Measurements from ENCODE around the gene OR8D1. TPM values are rescaled to one million over a fixed set of nuclear protein-coding genes. Genes with fewer than 3 reads are reported as not detected.

The OR8D1 gene
- total RNA-seq, 4 donors from 2014 or later: not detected

DNA sequence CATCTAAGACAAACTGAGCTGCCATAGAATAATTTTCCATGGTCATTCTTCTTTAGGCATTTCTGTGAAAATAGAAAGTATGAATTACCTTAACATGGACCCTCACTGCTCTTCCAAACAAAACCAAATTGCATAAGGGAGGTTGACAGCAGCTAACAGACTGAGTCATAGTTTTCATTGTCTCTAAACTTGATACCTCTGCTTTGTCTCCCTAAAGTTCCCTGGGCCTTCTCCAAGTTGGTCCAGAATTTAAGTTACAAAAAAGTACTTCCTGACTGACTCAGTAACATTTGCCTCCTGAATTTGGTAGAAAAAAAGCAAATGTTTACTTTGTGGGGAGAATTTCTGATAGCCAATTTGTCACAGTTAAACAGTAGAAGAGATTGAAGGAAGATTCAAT, 3.0 kb downstream of the OR8D1 start:
- Histone ChIP-seq H3K9me3 (no peaks in the 10 kb centered on the region), H3K4me3 (replicated peaks in 1 of 3) (no peak overlapping the region), H3K27ac (no peak overlapping the region), H3K36me3 (no peaks in the 10 kb centered on the region), H3K4me1 (no peaks in the 10 kb centered on the region), H3K27me3 (no peaks in the 10 kb centered on the region)
- TF ChIP-seq POLR2A (IDR thresholded peaks at IDR 0.05) (no peak), CTCF (IDR thresholded peaks at IDR 0.05) (no peak)
- intact Hi-C loops (cut with DNase I): no loop called here
- DNase-seq: no peak

GRCh38 chr11:124307093-124307492, 6.7 kb downstream of the OR8D1 start:
- TF ChIP-seq POLR2A (IDR thresholded peaks at IDR 0.05) (no peak), CTCF (IDR thresholded peaks at IDR 0.05) (no peak)
- Histone ChIP-seq H3K27me3 (no peaks in the 10 kb centered on the region), H3K27ac (no peak overlapping the region), H3K4me1 (no peaks in the 10 kb centered on the region), H3K9me3 (no peaks in the 10 kb centered on the region), H3K36me3 (no peaks in the 10 kb centered on the region), H3K4me3 (replicated peaks in 1 of 3) (no peak overlapping the region)
- intact Hi-C loops (cut with DNase I): no loop called here
- no peak for DNase-seq

DNA sequence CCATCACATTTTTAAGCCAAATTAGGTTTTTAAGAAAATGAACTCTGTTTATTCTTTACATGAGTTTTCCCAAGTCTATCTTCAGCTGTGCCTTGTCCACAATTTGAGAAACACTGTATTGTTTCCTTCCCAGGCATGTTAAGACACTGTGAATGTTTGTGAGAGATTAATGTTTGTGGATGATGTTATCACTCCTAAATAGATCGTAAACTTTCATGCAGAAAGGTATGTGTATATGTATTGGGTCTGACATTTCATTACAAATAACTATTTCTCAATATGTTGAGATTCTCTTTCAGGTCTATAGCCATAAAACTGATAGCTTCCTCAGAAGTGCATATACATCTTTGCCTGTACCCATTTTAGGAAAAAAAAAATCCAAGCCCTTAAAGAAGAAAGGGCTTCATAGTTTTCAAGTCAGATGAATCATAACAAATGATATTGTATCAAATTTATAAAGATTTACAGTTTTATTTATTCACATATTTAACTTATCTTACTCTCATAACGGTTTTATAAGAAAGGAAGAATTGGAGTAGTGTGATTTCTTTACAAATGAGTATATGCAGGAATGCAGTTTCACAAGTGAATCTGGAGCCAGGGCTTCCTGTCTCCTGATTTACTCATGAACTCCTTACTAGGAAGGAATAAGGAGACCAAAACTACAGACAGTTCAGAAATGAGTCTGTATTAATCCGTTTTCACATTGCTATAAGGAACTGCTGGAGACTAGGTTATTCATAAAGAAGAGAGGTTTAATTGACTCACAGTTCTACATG, 11.2 kb downstream of the OR8D1 start:
- DNase-seq: no peak
- Histone ChIP-seq H3K36me3 (no peaks in the 10 kb centered on the region), H3K27ac (no peak overlapping the region), H3K4me1 (no peaks in the 10 kb centered on the region), H3K9me3 (no peaks in the 10 kb centered on the region), H3K27me3 (no peaks in the 10 kb centered on the region), H3K4me3 (replicated peaks in 1 of 3) (no peak overlapping the region)
- TF ChIP-seq POLR2A (IDR thresholded peaks at IDR 0.05) (no peak), CTCF (IDR thresholded peaks at IDR 0.05) (no peak)
- intact Hi-C loops (cut with DNase I): no loop called here
- 59 to 63% methylated on average over 3 of the region's 3 CpGs for WGBS, 2 donors

DNA sequence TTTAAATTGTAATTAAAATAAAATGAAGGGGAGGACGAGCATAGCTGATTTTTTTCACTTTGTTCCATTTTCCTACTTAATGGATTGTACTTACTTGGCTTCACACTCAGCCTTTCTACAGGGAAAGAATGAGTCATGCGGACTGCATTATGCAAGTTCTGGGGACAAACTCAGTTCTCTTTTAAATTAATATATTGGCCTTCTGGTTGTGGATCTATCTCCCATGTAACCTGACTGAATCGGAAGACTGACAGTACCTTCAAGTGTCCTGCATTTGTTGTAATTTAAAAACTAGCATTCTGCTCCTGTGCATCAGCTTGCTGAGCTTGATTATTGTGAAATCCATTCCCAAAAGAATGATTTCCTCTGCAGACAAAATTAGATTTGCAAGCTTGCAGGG, 12.2 kb downstream of the OR8D1 start:
- no peaks in the 10 kb centered on the region for H3K4me1 ChIP-seq
- intact Hi-C loops (cut with DNase I): no loop called here
- 63 to 83% methylated on average over 3 of the region's 3 CpGs for WGBS, 2 donors
- TF ChIP-seq POLR2A (IDR thresholded peaks at IDR 0.05): no peak
- no peak for TF ChIP-seq CTCF (IDR thresholded peaks at IDR 0.05)
- H3K27ac ChIP-seq: no peak overlapping the region
- H3K36me3 ChIP-seq: no peaks in the 10 kb centered on the region
- no peak overlapping the region for H3K4me3 ChIP-seq (replicated peaks in 1 of 3)
- no peaks in the 10 kb centered on the region for H3K27me3 ChIP-seq
- no peak for DNase-seq
- no peaks in the 10 kb centered on the region for H3K9me3 ChIP-seq

DNA sequence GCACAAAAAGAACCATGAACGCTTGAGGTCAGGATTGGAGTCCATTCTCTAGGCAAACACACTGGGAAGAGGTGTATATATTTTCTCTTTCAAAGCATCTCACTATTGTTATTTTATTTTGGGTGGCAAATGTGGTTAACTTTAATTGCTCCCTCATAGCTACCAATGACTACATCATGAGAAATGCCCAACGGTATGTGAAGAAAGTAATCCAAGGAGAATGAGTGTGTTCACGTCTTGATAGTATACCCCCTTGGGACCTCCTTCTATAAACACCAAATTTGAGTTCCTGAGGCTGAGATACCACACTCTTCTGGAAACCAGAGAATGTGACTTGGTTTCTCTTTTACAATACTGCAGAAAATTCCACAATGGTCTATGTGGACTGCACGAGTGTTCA, 15.8 kb downstream of the OR8D1 start:
- Histone ChIP-seq H3K27ac (no peak overlapping the region), H3K4me3 (replicated peaks in 1 of 3) (no peak overlapping the region), H3K27me3 (no peaks in the 10 kb centered on the region), H3K4me1 (no peaks in the 10 kb centered on the region), H3K36me3 (no peaks in the 10 kb centered on the region), H3K9me3 (no peaks in the 10 kb centered on the region)
- DNase-seq: no peak
- WGBS, 2 donors: 76 to 83% methylated on average over 4 of the region's 4 CpGs
- no peak for TF ChIP-seq POLR2A (IDR thresholded peaks at IDR 0.05)
- no peak for TF ChIP-seq CTCF (IDR thresholded peaks at IDR 0.05)
- intact Hi-C loops (cut with DNase I): no loop called here
